ENCODE results near the gene B3GALT2.
"Not testable (repeated sequence)": the region's sequence is repeated elsewhere in the genome, so short reads cannot be mapped to it uniquely, and the experiment has no call there.

The B3GALT2 gene, protein sequence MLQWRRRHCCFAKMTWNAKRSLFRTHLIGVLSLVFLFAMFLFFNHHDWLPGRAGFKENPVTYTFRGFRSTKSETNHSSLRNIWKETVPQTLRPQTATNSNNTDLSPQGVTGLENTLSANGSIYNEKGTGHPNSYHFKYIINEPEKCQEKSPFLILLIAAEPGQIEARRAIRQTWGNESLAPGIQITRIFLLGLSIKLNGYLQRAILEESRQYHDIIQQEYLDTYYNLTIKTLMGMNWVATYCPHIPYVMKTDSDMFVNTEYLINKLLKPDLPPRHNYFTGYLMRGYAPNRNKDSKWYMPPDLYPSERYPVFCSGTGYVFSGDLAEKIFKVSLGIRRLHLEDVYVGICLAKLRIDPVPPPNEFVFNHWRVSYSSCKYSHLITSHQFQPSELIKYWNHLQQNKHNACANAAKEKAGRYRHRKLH

DNA sequence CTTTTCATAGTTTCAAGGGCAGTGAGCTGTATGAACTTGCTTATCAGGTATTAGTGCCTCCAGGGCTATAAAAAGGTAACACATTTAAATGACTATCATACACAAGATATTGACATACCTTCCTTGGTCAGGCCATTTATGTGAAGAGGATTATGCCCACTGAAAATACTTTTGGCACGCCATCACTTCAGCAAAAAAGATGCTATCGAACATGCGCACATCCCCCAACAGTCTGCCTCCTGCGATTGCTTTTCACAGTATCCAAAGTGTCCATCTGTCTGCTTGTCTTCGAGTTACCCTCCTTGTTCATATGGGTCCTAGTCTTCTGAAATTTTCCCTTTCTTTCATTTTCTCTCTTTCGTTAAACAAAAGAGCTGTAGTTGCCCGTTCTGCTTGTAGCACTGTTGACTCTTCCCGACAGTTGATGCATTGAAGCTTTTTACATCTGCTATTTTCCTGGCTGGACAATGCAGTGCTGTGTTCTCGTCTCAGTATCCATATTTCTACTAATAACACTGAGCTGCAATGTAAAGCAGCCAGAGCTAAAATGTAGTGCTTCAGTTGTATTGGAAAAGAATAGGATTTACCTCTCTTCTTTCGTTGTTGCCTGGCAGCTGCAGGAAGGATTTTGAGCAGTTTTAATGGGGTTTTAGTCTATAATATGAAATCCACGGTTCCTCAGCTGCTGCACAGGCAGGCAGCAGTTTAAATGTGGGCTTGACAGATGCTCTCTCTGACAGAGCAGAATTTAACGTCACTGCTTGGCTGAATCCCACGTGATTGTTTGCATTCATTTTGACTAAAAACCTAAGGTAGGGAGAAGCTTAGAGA lies at the start of gene B3GALT2:
Gene B3GALT2 (minus strand): TSS at position 713 of the 831 bp plus-strand sequence. CDS start 5,051 bp downstream, outside the sequence.
- DNase-seq (ENCODE audit: extremely low read depth in 1 of 2, low read depth in 1 of 2), result no peak

DNA sequence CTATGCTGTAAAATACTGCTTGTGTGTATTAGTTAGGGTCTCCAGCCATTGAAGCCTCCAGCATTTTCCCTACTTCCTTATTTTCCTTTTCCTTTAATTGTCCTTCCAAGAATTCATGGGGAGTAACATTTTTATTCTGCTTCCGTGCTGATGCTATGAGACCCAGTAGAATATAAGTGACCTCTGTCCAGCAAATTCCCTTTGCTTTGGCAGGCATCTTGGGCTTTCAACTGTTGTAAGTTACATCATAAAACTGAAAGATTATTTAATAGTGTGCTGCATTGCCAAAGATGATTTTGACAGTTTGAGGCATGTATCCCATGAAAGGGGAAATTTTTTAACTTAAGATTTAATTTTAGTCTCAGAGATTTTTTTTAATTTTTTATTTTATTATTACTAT lies 48.1 kb upstream of the B3GALT2 start:
- no peak for DNase-seq (ENCODE audit: extremely low read depth in 1 of 2, low read depth in 1 of 2)

DNA sequence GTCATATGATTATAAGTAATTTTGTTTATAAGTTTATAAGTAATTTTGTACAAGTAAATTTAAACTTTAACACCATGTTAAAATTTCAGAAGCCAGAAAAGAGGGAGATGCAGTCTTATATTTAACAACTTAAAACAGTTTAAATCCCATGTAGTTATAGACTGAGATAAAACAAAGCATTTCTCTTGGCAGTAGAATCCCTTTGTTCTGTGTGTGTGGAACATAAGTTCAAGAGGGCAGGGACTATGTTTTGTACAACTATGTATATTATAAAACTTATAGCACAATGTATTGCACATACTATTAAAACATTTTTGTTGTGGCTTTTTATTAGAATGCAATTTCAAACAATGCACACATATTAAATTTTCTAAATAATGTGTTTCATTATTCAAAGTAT lies 44.7 kb upstream of the B3GALT2 start:
- DNase-seq (ENCODE audit: extremely low read depth in 1 of 2, low read depth in 1 of 2), result not testable (repeated sequence)

DNA sequence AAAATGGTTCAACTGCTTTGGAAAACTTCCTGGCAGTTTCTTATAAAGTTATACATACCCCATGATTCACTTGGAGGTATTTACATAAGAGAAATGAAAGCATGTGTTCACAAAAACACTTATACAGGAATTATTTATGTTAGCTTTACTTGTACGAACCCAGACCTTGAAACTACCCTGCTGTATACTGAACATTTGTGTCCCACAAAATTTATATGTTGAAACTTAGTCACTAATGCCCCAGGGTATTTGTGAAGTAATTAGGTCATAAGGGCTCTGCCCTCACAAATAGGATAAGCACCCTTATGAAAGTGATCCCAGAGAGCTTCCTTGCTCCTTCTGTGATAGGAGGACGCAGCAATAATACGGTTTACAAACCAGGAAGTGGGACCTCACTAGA lies 42.7 kb upstream of the B3GALT2 start:
- DNase-seq (ENCODE audit: extremely low read depth in 1 of 2, low read depth in 1 of 2), result no peak

DNA sequence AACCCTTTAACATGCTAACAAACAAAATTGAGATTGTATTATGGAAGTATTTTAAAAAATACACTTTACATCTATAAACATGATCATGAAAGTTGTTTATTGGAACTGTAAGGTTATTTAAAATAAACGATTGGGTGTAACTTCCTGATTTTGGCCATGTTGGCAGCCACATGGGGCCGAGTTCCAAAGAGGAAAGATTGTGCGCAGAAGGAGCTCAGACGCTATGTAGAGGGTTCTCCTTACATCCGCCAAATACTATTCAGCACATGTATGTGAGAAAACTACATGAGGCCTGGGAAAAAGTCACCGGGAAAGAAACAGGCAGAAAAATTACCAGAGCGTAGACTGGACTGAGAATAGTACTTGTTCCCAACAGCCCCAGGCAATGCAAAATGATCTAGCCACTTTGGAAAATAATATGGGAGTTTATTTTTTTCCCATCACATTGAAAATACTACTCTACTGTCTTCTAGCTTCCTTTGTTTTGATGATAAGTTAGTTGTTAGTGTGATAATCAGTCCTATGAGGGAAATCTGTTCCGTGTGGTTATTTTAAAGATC lies 35.7 kb upstream of the B3GALT2 start:
- DNase-seq (ENCODE audit: extremely low read depth in 1 of 2, low read depth in 1 of 2), result no peak

DNA sequence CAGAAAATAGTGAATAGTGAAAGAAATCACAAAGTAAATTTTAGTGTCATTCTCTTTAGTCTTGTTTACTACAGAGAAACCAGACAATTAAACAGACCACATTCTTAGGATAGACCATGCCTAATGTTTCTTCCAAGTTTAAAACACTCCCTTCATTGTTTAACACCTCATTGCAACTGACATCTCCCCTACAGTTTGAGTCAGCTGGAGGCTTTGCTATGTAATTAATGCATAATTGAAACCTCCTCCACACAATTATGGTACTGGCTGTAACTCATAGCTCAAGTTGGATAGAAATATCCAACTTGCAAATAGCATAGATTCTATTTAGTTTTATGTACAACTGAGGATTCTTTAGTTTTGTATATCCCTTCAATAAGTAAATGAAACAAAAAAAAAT lies 35.2 kb upstream of the B3GALT2 start:
- no peak for DNase-seq (ENCODE audit: extremely low read depth in 1 of 2, low read depth in 1 of 2)

DNA sequence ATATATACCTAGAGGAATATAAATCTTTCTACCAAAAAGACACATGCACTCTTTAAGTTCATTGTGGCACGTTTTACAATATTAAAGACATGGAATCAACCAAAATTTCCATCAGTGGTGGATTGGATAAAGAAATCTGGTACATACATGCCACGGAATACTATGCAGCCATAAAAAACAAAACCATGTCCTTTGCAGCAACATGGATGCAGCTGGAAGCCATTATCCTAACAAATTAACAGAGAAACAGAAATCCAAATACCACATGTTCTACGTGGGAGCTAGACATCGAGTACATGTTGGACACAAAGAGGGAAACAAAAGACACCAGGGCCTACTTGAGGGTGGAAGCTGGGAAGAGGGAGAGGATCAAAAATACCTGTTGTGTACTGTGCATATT lies 33.0 kb upstream of the B3GALT2 start:
- no peak for DNase-seq (ENCODE audit: extremely low read depth in 1 of 2, low read depth in 1 of 2)

DNA sequence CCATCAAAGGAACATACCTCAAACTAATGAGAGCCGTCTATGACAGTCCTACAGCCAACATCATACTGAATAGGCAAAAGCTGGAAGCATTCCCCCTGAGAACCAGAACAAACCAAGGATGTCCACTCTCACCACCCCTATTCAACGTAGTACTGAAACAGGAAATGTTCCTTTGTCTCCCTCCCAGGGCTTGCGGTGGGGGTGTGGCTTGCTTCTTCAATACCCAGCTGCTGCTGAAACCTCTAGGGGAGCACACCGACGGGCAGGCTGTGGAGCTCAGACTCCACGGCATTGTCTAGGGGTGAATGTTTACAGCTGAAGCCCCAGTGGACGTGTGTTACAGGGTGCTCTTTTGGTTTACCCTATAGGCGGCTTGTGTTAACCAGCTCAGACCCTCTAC lies 30.5 kb upstream of the B3GALT2 start:
- no peak for DNase-seq (ENCODE audit: extremely low read depth in 1 of 2, low read depth in 1 of 2)

DNA sequence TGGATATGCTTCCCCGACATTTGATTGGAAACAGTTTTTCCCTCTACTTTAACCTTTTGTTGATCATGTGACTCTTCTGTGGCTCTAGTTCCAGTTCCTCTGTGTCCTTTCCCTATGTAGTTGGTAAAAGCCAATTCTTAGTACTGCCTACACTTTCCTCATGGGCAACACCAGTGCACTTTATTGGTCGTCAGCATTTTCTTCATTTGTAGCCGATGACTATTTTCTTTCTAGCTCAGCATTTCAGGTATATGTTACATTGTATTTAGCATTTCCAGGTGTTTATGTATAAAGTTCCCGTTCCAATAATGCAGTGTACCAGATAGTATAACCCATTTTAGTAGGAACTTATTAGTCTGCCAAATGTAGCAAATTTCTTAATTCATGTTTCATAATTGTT lies 27.6 kb upstream of the B3GALT2 start:
- no peak for DNase-seq (ENCODE audit: extremely low read depth in 1 of 2, low read depth in 1 of 2)

DNA sequence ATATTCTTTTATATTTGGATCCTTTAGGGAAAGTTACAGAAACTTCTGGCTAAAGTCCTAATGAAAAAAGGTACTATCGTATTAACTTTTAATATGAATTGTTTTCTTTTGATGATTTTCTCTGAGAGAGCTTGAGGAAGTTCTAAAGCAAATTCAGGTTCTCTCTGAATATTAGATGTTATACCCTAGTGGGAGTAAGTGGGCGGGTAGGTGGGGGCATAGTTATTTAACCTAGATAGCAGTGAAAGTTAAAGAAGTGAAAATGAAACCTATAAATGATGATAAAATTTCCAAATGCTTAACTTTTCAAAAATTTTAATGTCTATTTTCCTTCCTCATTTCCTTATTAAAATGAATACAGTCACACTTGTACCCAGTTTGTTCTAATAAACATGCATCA lies 26.2 kb upstream of the B3GALT2 start:
- no peak for DNase-seq (ENCODE audit: extremely low read depth in 1 of 2, low read depth in 1 of 2)

DNA sequence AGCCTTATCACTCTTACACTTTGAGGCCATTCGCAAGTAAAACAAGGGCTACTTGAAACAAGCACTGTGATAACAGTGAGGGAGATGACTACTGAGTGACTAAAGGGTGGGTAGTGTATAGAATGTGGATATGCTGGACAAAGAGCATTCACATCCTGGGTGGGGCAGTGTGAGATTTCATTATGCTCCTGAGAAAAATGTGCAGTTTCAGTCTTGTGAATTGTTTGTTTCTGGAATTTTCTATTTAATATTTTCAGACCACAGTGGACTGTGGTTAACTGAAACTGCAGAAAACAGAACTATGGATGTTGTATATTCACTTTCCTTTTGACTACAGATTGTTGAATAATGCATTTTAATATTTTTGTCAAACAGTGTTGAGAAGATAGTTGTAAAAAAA lies 25.1 kb upstream of the B3GALT2 start:
- DNase-seq (ENCODE audit: extremely low read depth in 1 of 2, low read depth in 1 of 2), result no peak

DNA sequence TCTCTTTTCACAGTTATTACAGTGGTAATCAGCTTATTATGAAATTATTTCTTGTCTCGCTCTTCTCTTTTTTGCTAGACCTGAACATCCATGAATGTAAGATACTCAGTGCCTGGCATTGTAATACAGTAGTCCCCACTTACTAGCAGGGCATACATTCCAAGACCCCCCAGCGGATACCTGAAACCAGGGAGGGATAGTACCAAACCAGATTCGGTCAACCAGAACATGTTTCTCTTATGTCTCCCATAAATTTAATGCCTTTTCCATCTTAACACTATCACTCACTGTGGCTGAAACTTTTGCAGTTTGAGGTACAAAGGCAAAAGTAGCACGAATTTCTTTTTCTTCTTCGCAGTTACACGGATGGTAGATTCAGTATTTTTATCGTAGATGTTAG lies 24.6 kb upstream of the B3GALT2 start:
- DNase-seq (ENCODE audit: extremely low read depth in 1 of 2, low read depth in 1 of 2), result no peak

DNA sequence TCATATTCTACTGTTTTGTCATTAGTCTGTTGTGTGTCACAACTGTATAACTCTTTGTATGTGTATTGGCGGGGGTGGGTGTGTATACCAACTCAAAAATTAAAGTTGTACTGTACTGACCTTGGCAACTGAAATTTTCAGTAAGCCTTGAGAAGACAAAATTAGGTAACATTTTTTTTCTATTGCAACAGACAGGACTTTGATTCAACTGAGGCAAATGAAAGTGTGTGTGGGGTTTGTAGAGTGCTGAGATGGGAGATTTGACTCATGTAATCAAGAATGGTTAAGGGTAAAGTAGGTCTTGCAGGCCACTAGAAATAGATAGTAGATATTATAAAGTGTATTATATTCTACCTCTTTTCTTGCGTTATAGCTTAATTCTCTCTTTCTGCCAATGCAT lies 14.6 kb upstream of the B3GALT2 start:
- no peak for DNase-seq (ENCODE audit: extremely low read depth in 1 of 2, low read depth in 1 of 2)

DNA sequence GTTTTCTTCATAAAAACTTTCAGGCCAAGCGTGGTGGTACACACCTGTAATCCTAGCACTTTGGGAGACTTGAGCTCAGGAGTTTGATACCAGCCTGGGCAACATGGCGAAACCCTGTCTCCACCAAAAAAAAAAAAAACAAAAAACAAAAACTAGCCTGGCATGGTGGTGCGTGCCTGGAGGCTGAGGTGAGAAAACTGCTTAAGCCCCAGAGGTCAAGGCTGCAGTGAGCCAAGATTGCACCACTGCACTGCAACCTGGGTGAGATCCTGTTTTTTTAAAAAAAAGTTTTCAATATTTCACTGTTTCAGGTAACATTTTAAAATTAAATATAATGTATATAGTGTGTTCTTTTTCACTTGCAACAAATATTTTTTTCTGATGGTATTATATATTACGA lies 13.5 kb upstream of the B3GALT2 start:
- no peak for DNase-seq (ENCODE audit: extremely low read depth in 1 of 2, low read depth in 1 of 2)

DNA sequence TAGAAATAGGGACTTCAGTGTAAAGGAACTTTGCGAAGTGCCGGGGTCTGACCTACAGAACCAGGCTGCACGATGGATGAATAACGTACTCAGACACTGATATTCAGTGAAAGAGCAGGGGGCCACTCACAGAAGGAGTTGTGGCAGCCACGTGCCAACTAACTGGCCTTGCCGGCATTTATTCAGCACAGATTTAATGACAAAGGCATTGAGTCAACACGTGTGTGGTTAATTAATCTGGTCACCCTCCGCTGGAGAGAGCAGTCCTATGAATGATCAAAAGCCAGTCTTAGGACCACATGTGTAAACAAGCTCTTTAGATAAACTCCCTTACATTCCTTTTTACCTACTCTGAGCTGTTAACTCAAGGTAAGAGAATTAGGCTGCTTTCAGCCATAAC lies 6.2 kb upstream of the B3GALT2 start:
- DNase-seq (ENCODE audit: extremely low read depth in 1 of 2, low read depth in 1 of 2), result no peak

DNA sequence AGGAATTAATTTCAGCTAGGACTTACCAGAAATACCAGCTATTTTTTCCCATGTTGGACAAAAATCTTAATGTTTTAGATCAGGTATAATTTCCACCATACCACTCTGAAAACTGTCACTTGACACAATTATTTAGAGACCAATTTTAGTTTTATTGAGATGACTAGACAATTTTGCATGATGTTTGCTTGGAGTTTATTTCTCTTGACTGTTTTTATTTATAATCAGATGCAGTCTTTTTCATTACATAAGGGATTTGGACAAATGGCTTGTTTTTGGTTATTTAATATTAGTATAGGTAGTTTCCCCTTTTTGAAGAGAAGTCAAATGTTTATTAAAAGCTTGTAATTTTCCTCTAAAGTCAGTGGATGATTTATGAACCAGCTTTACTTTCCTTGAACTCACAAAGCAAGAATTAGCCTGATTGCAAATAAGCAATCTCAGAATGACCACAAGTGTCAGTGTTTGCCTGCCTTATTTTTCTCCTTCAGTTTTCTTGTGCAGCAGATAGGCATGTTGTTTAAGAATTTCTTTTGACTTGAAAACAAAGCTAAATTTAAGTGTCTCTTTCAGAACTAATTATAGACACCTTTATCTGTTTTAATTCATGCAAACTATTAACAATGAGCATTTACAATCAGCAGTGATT lies 3.8 kb upstream of the B3GALT2 start:
- DNase-seq (ENCODE audit: extremely low read depth in 1 of 2, low read depth in 1 of 2), result no peak

DNA sequence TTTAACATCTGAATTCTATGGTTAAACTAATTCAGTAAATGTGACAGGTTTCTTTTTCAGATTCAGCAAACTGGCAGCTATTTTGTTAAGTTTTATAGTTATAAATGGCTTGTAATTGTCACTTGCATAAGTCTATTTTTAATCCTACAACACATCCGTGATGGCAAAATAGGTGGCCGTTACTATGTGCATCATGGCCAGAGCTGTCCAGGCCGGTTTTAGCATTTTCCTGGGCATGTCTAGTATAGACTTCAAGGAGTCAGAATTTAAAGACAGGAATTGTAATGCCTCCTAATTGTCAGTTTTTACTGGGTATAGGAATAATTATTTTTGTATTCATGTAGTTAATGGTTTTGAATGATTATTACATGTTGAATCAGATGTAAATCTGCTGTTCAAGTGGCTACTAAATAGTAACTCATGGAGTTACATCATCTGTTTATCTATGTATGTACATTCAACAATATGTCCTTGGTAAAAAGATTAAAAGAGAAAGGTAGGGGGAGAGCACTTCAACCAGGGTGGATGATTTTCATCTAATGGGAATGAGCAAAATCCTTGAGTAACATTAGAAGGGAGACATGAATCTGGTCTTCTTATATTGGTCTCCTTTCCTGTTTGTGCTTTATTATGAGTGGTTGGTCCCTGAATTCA lies 3.2 kb upstream of the B3GALT2 start:
- DNase-seq (ENCODE audit: extremely low read depth in 1 of 2, low read depth in 1 of 2), result no peak

DNA sequence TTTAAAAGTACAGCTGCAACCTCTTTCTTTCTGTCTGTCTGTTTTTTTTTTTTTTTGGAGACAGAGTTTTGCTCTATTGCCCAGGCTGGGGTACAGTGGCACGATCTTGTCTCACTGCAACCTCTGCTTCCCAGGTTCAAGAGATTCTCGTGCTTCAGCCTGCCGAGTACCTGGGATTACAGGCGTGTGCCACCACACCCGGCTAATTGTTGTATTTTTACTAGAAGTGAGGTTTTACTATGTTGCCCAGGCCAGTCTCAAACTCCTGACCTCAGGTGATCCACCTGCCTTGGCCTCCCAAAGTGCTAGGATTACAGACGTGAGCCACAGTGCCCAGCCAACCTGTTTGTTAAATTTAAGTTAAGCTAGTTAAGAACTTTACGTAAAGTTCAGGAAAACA lies 2.5 kb upstream of the B3GALT2 start:
- DNase-seq (ENCODE audit: extremely low read depth in 1 of 2, low read depth in 1 of 2), result not testable (repeated sequence)

DNA sequence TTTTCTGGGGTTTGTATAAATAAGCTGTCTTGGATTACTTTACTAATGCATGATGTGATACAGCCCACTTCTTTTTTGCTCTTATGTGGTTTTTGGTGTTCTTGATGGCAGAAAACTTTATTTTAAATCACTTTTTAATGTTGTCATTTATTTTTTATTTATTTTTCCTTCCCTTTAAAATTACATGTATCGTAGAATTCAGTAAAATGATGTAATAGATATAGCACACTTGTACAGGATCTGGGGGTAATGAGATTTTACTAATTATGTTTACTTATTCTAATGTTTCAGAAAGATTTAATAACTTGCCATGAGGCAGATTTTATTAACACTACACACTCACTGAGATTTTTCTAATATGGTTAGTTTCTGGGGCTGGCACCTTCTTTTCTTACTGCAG lies 701 bp upstream of the B3GALT2 start:
- no peak for DNase-seq (ENCODE audit: extremely low read depth in 1 of 2, low read depth in 1 of 2)

DNA sequence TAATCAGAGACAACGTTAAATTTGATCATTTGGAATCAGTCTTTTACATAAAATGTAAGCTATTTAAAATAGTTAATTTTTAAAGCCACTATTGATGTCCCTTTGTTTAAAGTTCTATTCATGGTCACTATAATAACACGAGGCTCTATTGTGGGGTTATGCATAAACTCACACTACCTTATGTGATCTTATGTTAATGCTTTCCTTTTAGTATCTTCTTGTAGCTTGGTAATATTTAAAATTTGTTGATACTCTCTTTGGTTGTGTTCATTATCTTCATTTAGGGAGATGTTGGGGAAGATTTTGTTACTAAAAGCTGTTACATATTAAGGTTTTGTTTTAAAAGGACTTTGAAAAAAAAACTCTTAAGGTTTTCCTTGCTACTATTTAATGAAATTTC lies 1.2 kb downstream of the B3GALT2 start:
- DNase-seq (ENCODE audit: extremely low read depth in 1 of 2, low read depth in 1 of 2), result no peak

DNA sequence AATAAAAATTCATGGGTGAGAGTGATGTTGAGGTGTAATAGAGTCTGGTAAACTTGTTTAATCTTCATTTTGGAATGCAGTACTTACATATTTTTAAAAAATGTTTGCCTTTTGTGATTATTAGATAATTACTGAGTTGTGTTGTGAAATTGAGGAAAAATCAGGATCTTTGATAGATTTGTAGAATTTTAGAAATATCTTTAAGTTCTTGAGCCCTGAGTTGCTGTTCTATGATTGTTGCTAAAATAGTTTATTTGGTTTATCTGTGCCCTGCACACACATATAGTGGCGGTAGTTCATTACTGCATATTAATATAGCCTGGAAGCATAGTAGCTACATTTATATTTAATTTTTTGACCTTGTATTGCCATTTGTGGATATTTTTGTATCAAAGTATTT lies 1.6 kb downstream of the B3GALT2 start:
- DNase-seq (ENCODE audit: extremely low read depth in 1 of 2, low read depth in 1 of 2), result no peak

All from activated CD8-positive, alpha-beta memory T cell treated with anti-CD3 and anti-CD28 coated beads for 1 hour (primary cell).